Activated CD8-positive, alpha-beta memory T cell treated with anti-CD3 and anti-CD28 coated beads for 36 hours (primary cell): ENCODE measurements around the gene KIRREL2. TPM values are rescaled to one million over a fixed set of nuclear protein-coding genes. Genes with fewer than 3 reads are reported as not detected.

Experiments
- CTCF ChIA-PET: fragments of 350-600 bp; sonication (Branson Sonifier 250); formaldehyde crosslinking; loops from one replicate; lab custom pipeline; 2021; ENCODE audit warnings: antibody characterized with exemption; lab: Charles Lee
- POLR2A ChIA-PET: fragments of 350-600 bp; sonication (Branson Sonifier 250); formaldehyde crosslinking; loops from one replicate; lab custom pipeline; 2021; ENCODE audit warnings: antibody characterized with exemption; lab: Charles Lee
- total RNA-seq, 2 experiments: library from RNA; stranded (reverse); gene quantifications; one replicate each; pipeline ENCODE4 v1.2.3, GENCODE V29; 2021

The KIRREL2 gene
- total RNA-seq, 2 experiments from 2014 or later: 1.0 TPM

DNA sequence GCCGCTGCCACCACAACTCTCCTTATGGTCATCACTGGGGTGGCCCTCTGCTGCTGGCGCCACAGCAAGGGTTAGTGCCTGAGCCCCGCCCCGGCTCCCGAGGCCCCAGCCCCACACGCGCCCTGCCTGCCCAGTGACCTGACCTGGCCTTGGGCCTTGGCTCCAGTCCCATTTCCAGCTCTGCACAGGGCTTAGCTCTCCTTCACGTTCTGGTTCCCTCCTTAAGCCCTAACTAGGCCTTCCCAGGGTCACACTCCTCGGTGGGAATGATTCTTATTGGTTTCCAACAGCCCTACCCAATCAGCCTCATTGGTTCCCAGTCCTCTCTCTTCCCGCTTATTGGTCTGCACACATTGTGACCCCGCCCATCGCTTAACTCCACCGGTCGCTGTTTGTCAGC, 5.8 kb downstream of the KIRREL2 start:
- CTCF ChIA-PET: no interaction called here
- POLR2A ChIA-PET: no interaction called here

DNA sequence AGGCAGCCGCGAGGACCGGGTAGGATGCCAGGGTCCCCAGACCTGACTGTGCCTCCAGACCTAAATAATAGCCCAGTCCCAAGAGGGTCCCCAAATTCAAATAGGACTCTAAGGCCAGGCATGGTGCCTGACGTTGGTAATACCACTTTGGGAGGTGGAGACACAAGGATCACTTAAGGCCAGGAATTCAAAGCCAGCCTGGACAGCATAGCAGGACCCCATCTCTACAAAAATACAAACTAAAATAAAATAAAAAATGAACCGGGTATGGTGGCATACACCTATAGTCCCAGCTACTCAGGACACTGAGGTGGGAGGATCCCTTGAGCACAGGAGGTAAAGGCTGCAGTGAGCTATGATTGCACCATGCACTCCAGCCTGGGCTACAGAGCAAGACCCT, 6.3 kb downstream of the KIRREL2 start:
- POLR2A ChIA-PET: no interaction called here
- CTCF ChIA-PET: no interaction called here

DNA sequence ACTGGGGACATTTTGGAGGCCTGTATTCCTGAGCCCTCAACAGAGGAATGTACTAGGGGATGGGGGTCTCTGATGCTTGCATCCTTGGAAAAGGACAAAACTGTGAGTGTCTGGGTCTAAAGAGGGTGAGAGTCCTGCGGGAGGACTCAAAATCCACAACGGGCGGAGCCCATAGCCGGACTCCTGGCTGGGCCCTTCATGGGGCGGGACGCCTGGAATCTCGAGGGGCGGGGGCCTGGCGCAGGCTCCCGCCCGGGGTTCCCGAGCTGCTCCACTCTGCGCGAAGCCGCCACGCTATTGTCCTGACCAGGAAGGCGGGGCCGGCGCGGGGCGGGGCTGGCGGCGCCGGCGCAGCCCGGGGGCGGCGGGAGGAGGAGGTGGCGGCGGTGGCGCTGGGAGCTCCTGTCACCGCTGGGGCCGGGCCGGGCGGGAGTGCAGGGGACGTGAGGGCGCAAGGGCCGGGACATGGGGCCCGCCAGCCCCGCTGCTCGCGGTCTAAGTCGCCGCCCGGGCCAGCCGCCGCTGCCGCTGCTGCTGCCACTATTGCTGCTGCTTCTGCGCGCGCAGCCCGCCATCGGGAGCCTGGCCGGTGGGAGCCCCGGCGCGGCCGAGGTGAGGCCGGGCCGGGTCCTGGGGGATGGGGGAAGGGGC, 11.6 kb downstream of the KIRREL2 start, which contains the start of gene APLP1:
APLP1 (plus strand) TSS at position 403 of the 651 bp plus-strand sequence; CDS start at position 466, 63 bp downstream.
- CTCF ChIA-PET: interaction anchor here (1.0 to 2.6 kb wide), 4 partner anchors 12 to 64 kb away, joined by 3 to 9 read pairs (median 4); partner anchors contain the start of gene KIRREL2
- POLR2A ChIA-PET: no interaction called here

DNA sequence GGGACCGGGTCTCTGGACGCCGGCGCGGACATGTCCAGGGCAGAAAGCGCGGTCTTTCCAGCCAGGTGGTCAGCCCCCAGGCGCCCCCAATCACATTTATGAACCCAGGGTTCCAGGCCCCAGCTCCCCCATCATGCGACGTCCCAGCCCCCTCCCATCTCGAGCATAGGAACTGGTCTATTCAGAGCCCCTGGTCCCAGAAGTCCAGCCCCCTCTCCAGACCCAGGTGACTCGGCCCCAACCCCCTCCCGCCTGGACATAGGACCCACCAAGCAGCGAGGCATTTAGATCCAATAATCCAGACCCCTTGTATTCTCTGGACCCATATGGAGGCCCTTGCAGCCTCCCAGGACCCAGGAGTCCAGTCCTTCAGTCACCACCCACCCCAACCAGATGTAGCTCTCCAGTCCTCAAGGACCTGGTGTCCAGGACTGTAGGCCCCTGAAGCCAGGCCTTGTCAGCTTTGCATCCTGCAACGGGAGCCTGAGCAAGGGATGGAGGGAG, 12.2 kb downstream of the KIRREL2 start:
- POLR2A ChIA-PET: no interaction called here
- CTCF ChIA-PET: interaction anchor here (1.0 to 2.6 kb wide), 4 partner anchors 11 to 64 kb away, joined by 3 to 9 read pairs (median 4); partner anchors contain the start of gene KIRREL2

DNA sequence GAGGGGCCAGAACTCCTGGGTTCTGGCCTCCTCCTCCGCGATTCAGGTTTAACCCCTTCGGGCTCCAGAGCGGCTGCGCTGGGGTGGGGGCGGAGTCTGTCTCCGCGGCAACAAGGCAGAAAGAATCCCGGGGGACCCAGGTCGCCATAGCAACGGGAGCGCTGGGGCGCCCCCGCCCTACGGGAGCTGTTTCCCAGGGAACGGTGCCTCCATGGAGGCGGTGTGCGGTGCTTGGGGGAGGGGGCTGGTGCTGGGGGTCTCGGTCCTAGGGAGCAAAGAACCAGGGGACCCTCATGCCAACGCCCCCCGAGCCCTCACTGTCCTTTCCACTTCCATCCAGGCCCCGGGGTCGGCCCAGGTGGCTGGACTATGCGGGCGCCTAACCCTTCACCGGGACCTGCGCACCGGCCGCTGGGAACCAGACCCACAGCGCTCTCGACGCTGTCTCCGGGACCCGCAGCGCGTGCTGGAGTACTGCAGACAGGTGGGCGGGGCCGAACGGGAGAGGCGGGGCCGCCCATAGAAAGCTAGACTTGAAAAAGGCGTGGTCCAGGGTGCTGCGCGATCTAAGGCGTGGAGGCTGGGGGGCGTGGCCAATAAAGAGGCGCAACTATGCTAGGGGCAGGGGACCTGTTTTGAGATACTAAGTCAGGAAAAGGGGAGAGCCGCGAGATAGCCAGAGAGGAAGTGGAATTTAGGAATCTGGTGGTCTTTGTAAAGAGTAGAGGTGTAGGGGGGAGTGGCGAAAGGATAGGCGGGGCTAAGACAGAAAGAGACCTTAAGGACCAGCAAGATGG, 12.8 kb downstream of the KIRREL2 start:
- CTCF ChIA-PET: interaction anchor here (1.6 to 2.6 kb wide), 2 partner anchors 11 to 62 kb away, joined by 5 to 9 read pairs; no protein-coding TSS in a partner anchor
- POLR2A ChIA-PET: interaction anchor here (0.5 to 0.9 kb wide), 2 partner anchors 158 to 259 kb away, joined by 3 to 5 read pairs; no protein-coding TSS in a partner anchor

DNA sequence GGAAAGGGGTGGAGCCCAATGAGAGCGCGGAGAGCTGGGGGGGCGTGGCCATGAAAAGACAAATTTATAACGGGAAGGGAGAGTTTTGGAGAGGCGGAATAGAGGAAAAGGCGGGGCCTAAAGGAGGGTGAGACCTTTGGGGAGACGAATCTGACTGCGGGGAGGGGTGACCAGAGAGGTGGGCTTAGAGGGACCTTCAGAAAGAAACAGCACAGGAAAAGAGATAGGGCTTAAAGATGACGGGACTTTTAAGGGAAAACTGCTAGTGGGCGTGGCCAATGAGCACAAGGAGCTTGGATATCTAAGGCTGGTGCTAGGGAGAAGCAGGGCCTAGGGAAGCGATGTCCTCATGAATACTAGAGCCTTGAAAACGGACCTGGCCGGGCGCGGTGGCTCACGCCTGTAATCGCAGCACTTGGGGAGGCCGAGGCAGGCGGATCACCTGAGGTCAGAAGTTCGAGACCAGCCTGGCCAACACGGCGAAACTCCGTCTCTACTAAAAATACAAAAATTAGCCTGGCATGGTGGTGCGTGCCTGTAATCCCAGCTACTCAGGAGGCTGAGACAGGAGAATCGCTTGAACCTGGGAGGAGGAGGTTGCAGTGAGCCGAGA, 13.5 kb downstream of the KIRREL2 start:
- ChIA-PET CTCF (interaction anchor here (1.6 kb wide), 1 partner anchor 61 kb away, joined by 5 read pairs; no protein-coding TSS in a partner anchor), POLR2A (interaction anchor here (0.8 to 0.9 kb wide), 2 partner anchors 13 to 159 kb away, joined by 3 to 10 read pairs; no protein-coding TSS in a partner anchor)

DNA sequence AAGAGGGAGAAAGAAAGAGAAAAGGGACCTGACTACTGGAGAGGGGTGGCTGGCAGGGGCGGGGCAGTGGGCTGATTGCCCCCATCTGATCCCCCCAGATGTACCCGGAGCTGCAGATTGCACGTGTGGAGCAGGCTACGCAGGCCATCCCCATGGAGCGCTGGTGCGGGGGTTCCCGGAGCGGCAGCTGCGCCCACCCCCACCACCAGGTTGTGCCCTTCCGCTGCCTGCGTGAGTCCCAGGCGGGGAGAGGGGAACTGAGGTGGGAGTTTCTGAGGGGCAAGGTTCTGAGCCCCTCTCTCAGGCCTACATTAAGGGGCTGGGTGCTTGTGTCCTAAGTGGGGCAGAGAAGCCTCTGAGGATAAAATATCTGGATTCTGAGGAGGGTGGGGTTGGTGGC, 14.1 kb downstream of the KIRREL2 start:
- CTCF ChIA-PET: no interaction called here
- POLR2A ChIA-PET: interaction anchor here (0.8 kb wide), 1 partner anchor 13 kb away, joined by 10 read pairs; no protein-coding TSS in a partner anchor

DNA sequence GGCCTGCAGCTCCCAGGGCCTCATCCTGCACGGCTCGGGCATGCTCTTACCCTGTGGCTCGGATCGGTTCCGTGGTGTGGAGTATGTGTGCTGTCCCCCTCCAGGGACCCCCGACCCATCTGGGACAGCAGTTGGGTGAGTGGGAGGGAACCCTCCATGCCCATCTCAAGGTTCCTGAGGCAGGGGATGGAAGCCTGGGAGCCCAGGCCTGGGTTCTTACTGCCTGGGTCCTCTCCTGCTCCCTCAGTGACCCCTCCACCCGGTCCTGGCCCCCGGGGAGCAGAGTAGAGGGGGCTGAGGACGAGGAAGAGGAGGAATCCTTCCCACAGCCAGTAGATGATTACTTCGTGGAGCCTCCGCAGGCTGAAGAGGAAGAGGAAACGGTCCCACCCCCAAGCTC, 14.9 kb downstream of the KIRREL2 start:
- ChIA-PET CTCF (no interaction called here), POLR2A (no interaction called here)

DNA sequence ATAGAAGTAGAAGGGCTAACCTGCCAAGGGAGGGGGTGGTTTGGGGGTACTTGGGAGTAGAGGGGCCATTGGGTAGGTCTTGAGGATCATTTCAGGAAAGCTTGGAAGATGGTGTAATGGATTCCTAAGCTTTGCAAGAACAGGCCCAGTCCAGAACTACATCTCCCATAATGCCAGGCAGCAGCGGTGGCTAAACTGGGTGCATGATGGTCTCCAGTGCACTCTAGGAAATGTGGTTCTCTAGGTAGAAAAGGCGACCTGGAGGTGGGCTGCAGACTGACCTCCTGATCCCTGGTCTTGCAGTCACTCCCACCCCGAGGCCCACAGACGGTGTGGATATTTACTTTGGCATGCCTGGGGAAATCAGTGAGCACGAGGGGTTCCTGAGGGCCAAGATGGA, 15.5 kb downstream of the KIRREL2 start:
- POLR2A ChIA-PET: no interaction called here
- CTCF ChIA-PET: no interaction called here

DNA sequence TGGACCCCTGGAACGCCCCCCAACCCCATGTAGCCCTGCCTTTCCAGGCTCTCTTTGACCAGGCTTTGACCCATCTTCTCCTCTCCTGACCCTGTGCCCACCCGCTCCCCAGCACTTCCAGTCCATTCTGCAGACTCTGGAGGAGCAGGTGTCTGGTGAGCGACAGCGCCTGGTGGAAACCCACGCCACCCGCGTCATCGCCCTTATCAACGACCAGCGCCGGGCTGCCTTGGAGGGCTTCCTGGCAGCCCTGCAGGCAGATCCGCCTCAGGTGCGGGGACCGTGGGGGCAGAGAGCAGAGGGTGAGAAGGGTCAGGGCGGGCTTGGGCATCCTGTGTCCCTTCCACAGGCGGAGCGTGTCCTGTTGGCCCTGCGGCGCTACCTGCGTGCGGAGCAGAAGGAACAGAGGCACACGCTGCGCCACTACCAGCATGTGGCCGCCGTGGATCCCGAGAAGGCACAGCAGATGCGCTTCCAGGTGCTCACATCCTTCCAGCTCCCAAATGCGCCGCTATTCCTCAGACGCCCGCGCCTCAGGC, 17.8 kb downstream of the KIRREL2 start:
- ChIA-PET POLR2A (no interaction called here), CTCF (no interaction called here)

DNA sequence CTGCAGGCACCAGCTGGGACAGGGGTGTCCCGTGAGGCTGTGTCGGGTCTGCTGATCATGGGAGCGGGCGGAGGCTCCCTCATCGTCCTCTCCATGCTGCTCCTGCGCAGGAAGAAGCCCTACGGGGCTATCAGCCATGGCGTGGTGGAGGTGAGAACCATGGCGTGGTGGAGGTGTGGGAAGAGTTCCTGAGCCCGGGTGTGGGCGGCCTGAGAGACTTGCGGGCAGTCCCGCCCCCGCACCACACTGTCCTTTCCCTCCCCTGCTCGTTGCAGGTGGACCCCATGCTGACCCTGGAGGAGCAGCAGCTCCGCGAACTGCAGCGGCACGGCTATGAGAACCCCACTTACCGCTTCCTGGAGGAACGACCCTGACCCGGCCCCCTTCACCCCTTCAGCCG, 22.4 kb downstream of the KIRREL2 start:
- POLR2A ChIA-PET: interaction anchor here (1.1 kb wide), 1 partner anchor 29 kb away, joined by 3 read pairs; no protein-coding TSS in a partner anchor
- CTCF ChIA-PET: interaction anchor here (2.6 to 4.6 kb wide), 2 partner anchors 51 to 53 kb away, joined by 12 to 19 read pairs; no protein-coding TSS in a partner anchor

DNA sequence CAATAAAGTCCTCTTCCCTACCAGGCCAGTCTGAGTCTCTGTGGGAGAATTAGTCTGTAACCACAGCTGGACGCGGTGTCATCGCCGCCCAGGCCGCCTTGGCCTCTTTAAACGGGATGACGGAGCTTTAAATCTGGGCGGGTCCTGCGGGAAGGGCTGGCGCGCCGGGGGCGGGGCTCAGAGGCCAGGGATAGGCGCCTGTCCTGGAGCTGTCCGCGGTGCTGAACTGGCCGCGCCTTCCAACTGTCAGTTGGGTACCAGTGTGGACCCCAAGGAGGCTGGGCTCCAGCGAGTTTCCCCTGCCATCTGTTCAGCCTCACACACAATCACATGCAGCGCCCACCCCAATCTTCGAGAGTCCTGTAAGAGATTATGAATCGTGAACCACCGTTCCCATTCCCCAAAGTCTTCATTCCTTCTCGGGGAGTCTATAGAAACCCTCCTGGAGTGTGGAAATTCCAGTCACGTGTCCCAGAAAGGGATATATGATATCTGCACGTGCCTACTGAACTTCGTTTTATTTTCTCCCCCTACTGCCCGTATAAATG, 23.1 kb downstream of the KIRREL2 start:
- ChIA-PET CTCF (interaction anchor here (2.0 to 4.6 kb wide), 3 partner anchors 12 to 52 kb away, joined by 9 to 19 read pairs (median 12); partner anchors contain the start of gene APLP1), POLR2A (interaction anchor here (1.1 kb wide), 1 partner anchor 29 kb away, joined by 3 read pairs; no protein-coding TSS in a partner anchor)

DNA sequence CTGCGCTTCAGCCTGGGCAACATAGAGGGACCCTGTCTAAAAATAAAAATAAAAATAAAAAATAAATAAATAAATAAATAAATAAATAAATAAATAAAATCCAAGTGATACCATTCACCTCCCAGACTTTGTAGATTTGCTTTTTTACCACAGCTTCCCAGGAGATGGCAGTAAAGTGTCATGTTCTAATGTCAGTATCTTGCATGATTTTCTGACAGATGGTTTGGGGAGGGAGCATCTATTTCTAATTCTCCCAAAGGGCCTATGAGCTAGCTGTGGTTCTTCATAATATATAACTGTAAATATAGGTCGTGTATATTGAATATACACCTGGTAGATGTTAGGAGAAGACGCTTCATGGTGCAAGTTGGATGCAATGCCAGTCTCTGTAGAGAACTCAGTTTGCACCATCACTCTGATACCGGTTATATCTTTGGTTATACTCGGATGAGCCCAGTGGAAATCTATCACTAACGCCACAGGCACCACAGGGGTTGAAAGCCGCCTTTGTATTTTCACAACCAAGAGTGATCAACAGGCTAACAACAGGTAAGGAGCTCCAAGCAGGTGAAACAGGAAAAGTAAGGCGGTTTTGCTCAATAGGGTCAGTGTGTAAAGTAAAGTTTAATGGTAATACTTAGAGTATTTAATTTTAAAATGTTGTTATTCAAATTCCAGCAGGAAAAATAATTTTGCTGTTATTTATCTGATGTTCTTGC, 25.6 kb downstream of the KIRREL2 start:
- CTCF ChIA-PET: interaction anchor here (0.6 to 4.6 kb wide), 7 partner anchors 10 to 55 kb away, joined by 3 to 19 read pairs (median 4); no protein-coding TSS in a partner anchor

DNA sequence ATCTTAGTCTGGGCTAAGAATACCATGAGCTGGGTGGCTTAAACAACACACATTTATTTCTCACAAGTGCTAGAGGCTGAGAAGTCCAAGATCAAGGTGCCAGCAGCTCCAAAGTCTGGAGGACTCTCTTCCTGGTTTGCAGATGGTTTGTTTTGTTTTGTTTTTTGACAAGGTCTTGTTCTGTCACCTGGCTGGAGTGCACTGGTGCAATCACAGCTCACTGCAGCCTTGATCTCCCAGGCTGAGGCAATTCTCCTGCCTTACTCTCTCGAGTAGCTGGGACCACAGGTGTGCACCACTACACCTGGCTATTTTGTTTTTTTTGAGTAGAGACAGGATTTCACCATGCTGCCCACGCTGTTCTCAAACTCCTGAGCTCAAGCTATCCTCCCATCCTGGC, 27.2 kb downstream of the KIRREL2 start:
- POLR2A ChIA-PET: interaction anchor here (0.6 to 1.6 kb wide), 5 partner anchors 10 to 136 kb away, joined by 3 to 10 read pairs (median 5); no protein-coding TSS in a partner anchor
- CTCF ChIA-PET: interaction anchor here (0.8 to 4.6 kb wide), 8 partner anchors 8 to 51 kb away, joined by 3 to 19 read pairs (median 4); no protein-coding TSS in a partner anchor

More for the DNA sequence above, 25.6 kb downstream of the KIRREL2 start:
- POLR2A ChIA-PET: interaction anchor here (0.5 kb wide), 1 partner anchor 110 kb away, joined by 8 read pairs; no protein-coding TSS in a partner anchor

DNA sequence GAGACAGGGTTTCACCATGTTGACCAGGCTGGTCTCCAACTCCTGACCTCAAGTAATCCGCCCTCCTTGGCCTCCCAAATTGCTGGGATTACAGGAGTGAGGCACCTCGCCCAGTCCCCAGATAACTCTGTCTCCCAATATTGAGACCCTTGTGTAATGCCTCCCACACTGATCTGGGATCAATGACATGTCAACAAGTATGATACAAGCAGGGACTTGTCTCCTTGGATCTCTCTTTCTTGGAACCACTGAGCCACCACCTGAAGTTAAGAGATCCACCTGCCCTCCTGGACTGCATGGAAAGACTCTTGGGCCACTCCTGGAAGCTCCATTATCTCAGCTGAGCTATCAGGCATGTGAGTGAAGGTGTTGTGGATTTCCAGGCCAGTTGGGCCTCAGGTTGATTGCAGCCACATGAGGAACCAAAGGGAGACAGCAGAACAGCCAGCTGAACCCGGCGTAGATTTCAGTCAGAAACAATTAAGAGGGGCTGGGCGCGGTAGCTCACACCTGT, 28.6 kb downstream of the KIRREL2 start:
- ChIA-PET POLR2A (interaction anchor here (0.6 to 1.0 kb wide), 2 partner anchors 46 to 191 kb away, joined by 3 read pairs; no protein-coding TSS in a partner anchor), CTCF (interaction anchor here (0.6 kb wide), 1 partner anchor 722 kb away, joined by 3 read pairs; no protein-coding TSS in a partner anchor)

DNA sequence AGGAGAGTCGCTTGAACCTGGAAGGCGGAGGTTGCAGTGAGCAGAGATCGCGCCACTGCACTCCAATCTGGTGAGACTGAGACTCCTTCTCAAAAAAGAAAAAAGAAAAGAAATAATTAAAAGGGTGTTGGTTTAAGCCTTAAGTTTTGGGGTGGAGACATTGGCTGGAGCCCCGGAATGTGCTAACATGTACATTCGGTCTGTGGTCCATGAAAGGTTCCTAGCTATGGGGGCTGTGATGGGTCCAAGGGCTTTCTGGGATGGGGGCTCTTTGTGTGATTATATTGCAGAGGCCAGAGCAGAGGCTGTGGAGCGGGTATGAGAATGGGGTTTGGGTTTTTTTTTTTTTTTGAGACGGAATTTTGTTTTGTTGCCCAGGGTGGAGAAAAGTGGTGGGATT, 29.2 kb downstream of the KIRREL2 start:
- ChIA-PET POLR2A (interaction anchor here (0.6 to 1.0 kb wide), 4 partner anchors 13 to 191 kb away, joined by 3 read pairs; no protein-coding TSS in a partner anchor), CTCF (interaction anchor here (0.6 kb wide), 1 partner anchor 723 kb away, joined by 3 read pairs; no protein-coding TSS in a partner anchor)

DNA sequence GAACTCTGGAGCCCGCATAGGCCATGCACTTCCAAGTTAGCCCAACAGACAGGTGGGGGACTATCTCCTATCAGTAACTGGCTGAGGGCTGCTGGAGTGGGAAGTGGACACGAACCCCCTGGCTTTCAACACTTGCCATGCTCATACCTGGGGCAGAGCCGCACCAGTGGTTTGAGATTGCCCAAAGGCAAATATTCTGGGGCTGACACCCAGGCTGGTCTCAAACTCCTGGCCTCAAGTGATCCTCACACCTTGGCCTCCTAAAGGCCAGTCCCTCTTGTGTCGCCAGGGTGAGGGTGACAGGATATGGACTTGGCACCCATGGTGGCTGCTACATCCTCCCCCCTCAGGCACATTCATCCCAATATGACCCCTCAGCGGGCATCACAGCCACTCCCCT, 30.5 kb downstream of the KIRREL2 start:
- ChIA-PET POLR2A (no interaction called here), CTCF (interaction anchor here (1.0 kb wide), 1 partner anchor 44 kb away, joined by 4 read pairs; no protein-coding TSS in a partner anchor)
